CD14-positive monocyte (primary cell): ENCODE results near the gene DTNBP1. TPM values are rescaled to one million over a fixed set of nuclear protein-coding genes. Genes with fewer than 3 reads are reported as not detected.

Experiments
- DNase-seq, 3 donors: peaks; one replicate each; pipeline ENCODE4 v3.0.0-alpha.2; 2011 to 2022
- H2AFZ ChIP-seq: 2 replicates; pipeline ENCODE4 v1.6.0; 2012; ENCODE audit warnings: mild to moderate bottlenecking, low read depth, low read length, inconsistent platforms; ENCODE audit not compliant: insufficient read depth, poor library complexity, severe bottlenecking
- H3K27ac ChIP-seq, 2 donors: 1 replicate in 1 of 2; 2 replicates in 1 of 2; pipeline ENCODE4 v1.5.1; 2012 to 2013; ENCODE audit warnings: low read length in 2 of 2, control low read depth in 1 of 2, inconsistent platforms in 1 of 2, low read depth in 1 of 2, mild to moderate bottlenecking in 1 of 2
- H3K27me3 ChIP-seq, 2 donors: one replicate each; pipeline versions ENCODE4 v1.6.0 to v1.6.1; 2011 to 2013; ENCODE audit warnings: low read length in 2 of 2; ENCODE audit not compliant: control insufficient read depth in 2 of 2, insufficient read depth in 2 of 2
- H3K36me3 ChIP-seq, 2 donors: replicated peaks in 1 of 2; 1 replicate in 1 of 2; 2 replicates in 1 of 2; pipeline versions ENCODE4 v1.5.1 to v1.6.1; 2012 to 2013; ENCODE audit warnings: low read length in 2 of 2, control low read depth in 1 of 2, inconsistent platforms in 1 of 2, mild to moderate bottlenecking in 1 of 2; ENCODE audit not compliant: insufficient read depth in 2 of 2, control insufficient read depth in 1 of 2
- H3K4me1 ChIP-seq, 2 donors: 1 replicate in 1 of 2; 2 replicates in 1 of 2; pipeline versions ENCODE4 v1.5.1 to v1.6.1; 2012 to 2013; ENCODE audit warnings: low read length in 2 of 2, control low read depth in 1 of 2, inconsistent platforms in 1 of 2, mild to moderate bottlenecking in 1 of 2, moderate library complexity in 1 of 2; ENCODE audit not compliant: insufficient read depth in 2 of 2, control insufficient read depth in 1 of 2
- H3K4me2 ChIP-seq: replicated peaks from 2 replicates; pipeline ENCODE3; 2012; ENCODE audit warnings: low read length, moderate library complexity, mild to moderate bottlenecking; ENCODE audit not compliant: poor library complexity, severe bottlenecking; ENCODE audit errors: extremely low read depth
- H3K4me3 ChIP-seq, 3 experiments: fragments of 200-600 bp in 1 of 3; sonication (generic) in 1 of 3; replicated peaks in 1 of 3; 1 replicate in 2 of 3; 2 replicates in 1 of 3; pipeline ENCODE4 v1.5.1; 2011 to 2013; ENCODE audit warnings: low read length in 3 of 3, mild to moderate bottlenecking in 3 of 3, control low read depth in 2 of 3, low read depth in 2 of 3, inconsistent platforms in 1 of 3, moderate library complexity in 1 of 3
- H3K79me2 ChIP-seq: 2 replicates; pipeline ENCODE4 v1.6.0; 2012; ENCODE audit warnings: mild to moderate bottlenecking, control low read depth, inconsistent platforms, low read length, moderate library complexity; ENCODE audit not compliant: insufficient read depth
- H3K9ac ChIP-seq: 2 replicates; pipeline ENCODE4 v1.6.0; 2017; ENCODE audit warnings: low read length, mild to moderate bottlenecking; ENCODE audit not compliant: insufficient read depth, poor library complexity, severe bottlenecking
- H3K9me3 ChIP-seq, 2 donors: replicated peaks in 1 of 2; 1 replicate in 1 of 2; 2 replicates in 1 of 2; pipeline versions ENCODE4 v1.5.1 to v1.6.1; 2012 to 2013; ENCODE audit warnings: low read length in 2 of 2, control low read depth in 1 of 2; ENCODE audit not compliant: control insufficient read depth in 1 of 2, insufficient read depth in 1 of 2
- H4K20me1 ChIP-seq: 2 replicates; pipeline ENCODE4 v1.6.0; 2012; ENCODE audit warnings: mild to moderate bottlenecking, low read length, control low read depth, moderate library complexity; ENCODE audit not compliant: insufficient read depth
- H3K27ac Mint-ChIP-seq, 7 donors: one replicate each; pipeline ENCODE4 v1.8.0; 2020; ENCODE audit warnings: mild to moderate bottlenecking in 7 of 7, mixed read lengths in 7 of 7, moderate library complexity in 6 of 7, inconsistent platforms in 2 of 7
- H3K27me3 Mint-ChIP-seq, 3 donors: one replicate each; pipeline ENCODE4 v1.8.0; 2021 to 2022; ENCODE audit warnings: low read depth in 3 of 3, mild to moderate bottlenecking in 3 of 3, mixed read lengths in 3 of 3, moderate library complexity in 3 of 3, inconsistent platforms in 1 of 3
- H3K36me3 Mint-ChIP-seq, 2 donors: one replicate each; pipeline ENCODE4 v1.8.0; 2020; ENCODE audit warnings: mixed read lengths in 2 of 2, inconsistent platforms in 1 of 2, mild to moderate bottlenecking in 1 of 2
- H3K4me1 Mint-ChIP-seq: one replicate; pipeline ENCODE4 v1.8.0; 2020; ENCODE audit warnings: mild to moderate bottlenecking, mixed read lengths
- H3K4me3 Mint-ChIP-seq, 2 donors: one replicate each; pipeline ENCODE4 v1.8.0; 2020; ENCODE audit warnings: mild to moderate bottlenecking in 2 of 2, mixed read lengths in 2 of 2, moderate library complexity in 1 of 2
- H3K9me3 Mint-ChIP-seq, 7 donors: one replicate each; pipeline ENCODE4 v1.8.0; 2020 to 2022; ENCODE audit warnings: mixed read lengths in 7 of 7, mild to moderate bottlenecking in 6 of 7, moderate library complexity in 6 of 7, inconsistent platforms in 2 of 7
- CTCF ChIP-seq: fragments of 200-600 bp; IDR thresholded peaks from one replicate; pipeline ENCODE4 v1.8.0; 2022; ENCODE audit warnings: antibody characterized with exemption, mild to moderate bottlenecking
- WGBS: methylation state at CpG from one replicate; pipeline ENCODE4 v1.1.5; 2013; ENCODE audit warnings: missing lambda C conversion rate; ENCODE audit not compliant: insufficient coverage; 5-methylcytosine and 5-hydroxymethylcytosine counted together
- intact Hi-C, 2 donors: fragments of 100-400 bp; cut with micrococcal nuclease; formaldehyde crosslinking; loops; one replicate each; pipeline versions ENCODE4 v1.15.0 to v1.15.1; 2023
- polyA plus RNA-seq, 3 donors: library from polyadenylated mRNA; depleted of rRNA in 1 of 3; unstranded in 2 of 3; stranded (reverse) in 1 of 3; fragments of 300-500 nt in 2 of 3; fragments of >200 nt in 1 of 3; fragmentation: Illumina TruSeq in 2 of 3; gene quantifications; 1 replicate in 2 of 3; 2 replicates in 1 of 3; pipeline ENCODE4 v1.2.3, GENCODE V29; 2012 to 2021

DTNBP1 gene
- polyA plus RNA-seq, 3 donors = 19.7 to 26.9 (median 20.5) TPM

GRCh38 chr6:15491255-15491985 lies 171.4 kb downstream of the DTNBP1 start:
- 23% methylated on average over 5 of the region's 9 CpGs for WGBS
- Histone ChIP-seq H3K36me3 (peaks cover 64 to 86% of the 10 kb centered on the region in 2 donors), H3K27ac (peak overlapping the region in 1 of 2 donors; percentile 66), H3K9me3 (no peaks in the 10 kb centered on the region), H3K27me3 (no peaks in the 10 kb centered on the region), H3K4me3 (no peak overlapping the region), H2AFZ (no peak overlapping the region), H4K20me1 (peaks cover 92% of the 10 kb centered on the region), H3K9ac (no peak overlapping the region), H3K4me2 (no peak overlapping the region), H3K4me1 (no peaks in the 10 kb centered on the region), H3K79me2 (peaks cover 75% of the 10 kb centered on the region)
- intact Hi-C loops = loop anchor here in 1 of 2 donors (5.0 kb wide), 1 partner anchor 131 kb away; no protein-coding TSS in a partner anchor
- Mint-ChIP-seq H3K27me3 (no peaks in the 10 kb centered on the region), H3K27ac (peak overlapping the region in 6 of 7 donors; percentile 37 to 87 (median 72)), H3K9me3 (no peaks in the 10 kb centered on the region), H3K4me3 (no peak overlapping the region), H3K36me3 (peaks cover 75 to 88% of the 10 kb centered on the region in 2 donors), H3K4me1 (peaks cover 20% of the 10 kb centered on the region)
- peak; percentile 64 to 74 (median 68) for DNase-seq
- peak; percentile 91 for TF ChIP-seq CTCF

DNA sequence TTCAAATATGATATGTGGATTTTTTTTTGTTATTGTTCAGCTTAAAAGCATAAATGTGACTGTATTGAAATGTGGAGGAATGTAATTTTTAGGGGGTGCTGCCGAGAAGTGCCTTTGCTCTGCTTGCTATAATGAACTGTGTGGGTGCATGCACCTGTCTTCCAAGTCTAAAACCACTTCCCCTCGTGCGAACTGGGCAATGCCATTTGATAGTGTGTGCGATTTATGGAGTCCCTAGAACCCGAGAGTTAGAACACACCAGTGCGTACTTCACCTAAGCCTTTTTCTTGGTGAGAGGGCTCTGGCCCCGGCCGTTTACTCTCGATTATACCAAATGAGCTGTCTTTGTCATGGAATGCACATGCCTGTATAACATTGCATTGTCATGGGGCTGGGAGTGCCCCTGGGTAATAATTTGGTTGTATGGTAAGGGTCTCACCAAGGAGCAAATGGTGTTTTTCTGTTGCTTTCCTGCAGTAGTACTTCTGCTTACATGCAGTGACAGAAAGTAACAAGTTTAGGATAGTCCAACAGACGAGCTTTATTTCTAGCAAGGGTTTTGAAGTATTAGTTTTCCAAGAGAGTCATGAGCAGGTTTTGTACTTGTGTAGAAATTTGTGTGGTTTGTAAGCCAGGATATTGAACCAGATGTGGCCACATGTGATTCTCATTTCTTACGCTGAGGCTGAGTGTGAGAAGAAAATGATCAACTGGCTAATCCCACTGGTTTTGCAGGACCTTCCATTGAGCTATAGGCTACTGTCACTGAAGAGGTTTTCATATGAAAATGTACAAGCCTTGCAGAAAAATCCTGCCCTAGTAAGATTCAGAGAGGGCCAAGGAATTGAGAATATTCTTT lies 172.4 kb downstream of the DTNBP1 start:
- DNase-seq = no peak
- Mint-ChIP-seq H3K4me3 (no peak overlapping the region), H3K4me1 (peaks cover 26% of the 10 kb centered on the region), H3K27me3 (no peaks in the 10 kb centered on the region), H3K36me3 (peaks cover 67 to 84% of the 10 kb centered on the region in 2 donors), H3K9me3 (no peaks in the 10 kb centered on the region), H3K27ac (peak overlapping the region in 5 of 7 donors; percentile 6 to 55 (median 34))
- Histone ChIP-seq H2AFZ (no peak overlapping the region), H3K9me3 (no peaks in the 10 kb centered on the region), H3K4me1 (no peaks in the 10 kb centered on the region), H3K9ac (no peak overlapping the region), H4K20me1 (peaks cover 96% of the 10 kb centered on the region), H3K27me3 (no peaks in the 10 kb centered on the region), H3K79me2 (peaks cover 77% of the 10 kb centered on the region), H3K27ac (peak overlapping the region in 1 of 2 donors; percentile 66), H3K4me2 (no peak overlapping the region), H3K4me3 (no peak overlapping the region), H3K36me3 (peaks cover 55 to 77% of the 10 kb centered on the region in 2 donors)
- 69% methylated on average over 7 of the region's 11 CpGs for WGBS
- no peak for TF ChIP-seq CTCF
- intact Hi-C loops = loop anchor here in 1 of 2 donors (5.0 kb wide), 1 partner anchor 132 kb away; no protein-coding TSS in a partner anchor
